Right lobe of liver (tissue), 4 donors: ENCODE results near the gene CELSR1.

Experiments used
- CTCF ChIP-seq, 4 donors: fragments of 200-600 bp in 3 of 4; fragments of 450-650 bp in 1 of 4; IDR thresholded peaks; one replicate each; pipeline versions ENCODE4 v1.5.1 to v1.8.0; 2016 to 2022; ENCODE audit warnings: antibody characterized with exemption in 4 of 4, mild to moderate bottlenecking in 2 of 4
- POLR2A ChIP-seq: fragments of 450-650 bp; IDR thresholded peaks from one replicate; pipeline ENCODE4 v1.6.1; 2017; ENCODE audit warnings: antibody characterized with exemption, mild to moderate bottlenecking
- donor health status: DM: no; HTN: no; CAD: no.
- donor health status: DM: no; HTN: no; CAD: no.
- donor health status: DM: no; HTN: yes; CAD: no.

GRCh38 chr22:46547883-46548244 lies 10.4 kb upstream of the CELSR1 start:
- TF ChIP-seq CTCF (IDR thresholded peaks at IDR 0.05) (no peak), POLR2A (no peak)
